Activated T-cell treated with anti-CD3 and anti-CD28 coated beads for 4 hours (primary cell): ENCODE data around the gene DAW1.
"Not testable (repeated sequence)": the region's sequence is repeated elsewhere in the genome, so short reads cannot be mapped to it uniquely, and the experiment has no call there.

Experiments
- DNase-seq: peaks from one replicate; pipeline ENCODE4 v3.0.0-alpha.2; 2020

The DAW1 gene

DNA sequence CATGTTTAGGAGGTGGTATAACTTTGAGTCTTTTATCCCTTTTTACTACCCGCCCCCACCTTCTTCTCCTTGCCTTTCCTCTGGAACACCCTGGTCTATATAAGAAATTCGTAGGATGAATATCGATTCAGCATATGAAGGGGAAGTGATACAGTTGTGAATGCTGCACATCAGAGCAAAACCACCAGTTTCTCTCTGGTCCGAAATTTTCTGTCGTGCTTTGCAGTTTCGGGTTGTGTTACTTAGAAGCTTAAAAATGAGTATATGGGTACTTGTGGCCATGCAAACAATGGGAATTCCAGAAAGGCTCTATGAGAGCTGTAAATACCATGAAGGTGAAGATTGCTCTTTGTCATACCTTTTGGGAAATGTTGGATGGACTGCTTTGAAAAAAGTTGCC is 60.6 kb downstream of the DAW1 start:
- no peak for DNase-seq

GRCh38 chr2:227932403-227932802 is 61.0 kb downstream of the DAW1 start:
- DNase-seq = no peak

DNA sequence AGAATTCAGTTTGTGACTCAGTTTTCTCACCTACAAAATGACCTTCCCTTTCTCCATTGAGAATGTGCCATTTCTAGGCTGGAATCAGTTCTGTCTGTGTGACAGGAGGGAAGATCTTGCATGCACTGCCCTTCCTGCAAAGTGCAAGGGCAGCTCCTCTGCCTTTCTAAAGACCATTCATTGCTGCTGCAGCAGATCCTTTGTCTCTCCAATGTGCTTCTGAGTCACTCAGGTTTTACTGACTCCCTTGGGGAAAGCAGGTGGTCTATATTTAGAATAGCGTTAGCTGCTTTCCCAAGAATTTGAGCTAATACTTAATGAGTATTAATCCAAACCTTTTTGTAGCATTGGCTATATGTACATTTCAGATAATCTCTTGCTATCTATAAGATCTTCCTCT is 62.5 kb downstream of the DAW1 start:
- no peak for DNase-seq

DNA sequence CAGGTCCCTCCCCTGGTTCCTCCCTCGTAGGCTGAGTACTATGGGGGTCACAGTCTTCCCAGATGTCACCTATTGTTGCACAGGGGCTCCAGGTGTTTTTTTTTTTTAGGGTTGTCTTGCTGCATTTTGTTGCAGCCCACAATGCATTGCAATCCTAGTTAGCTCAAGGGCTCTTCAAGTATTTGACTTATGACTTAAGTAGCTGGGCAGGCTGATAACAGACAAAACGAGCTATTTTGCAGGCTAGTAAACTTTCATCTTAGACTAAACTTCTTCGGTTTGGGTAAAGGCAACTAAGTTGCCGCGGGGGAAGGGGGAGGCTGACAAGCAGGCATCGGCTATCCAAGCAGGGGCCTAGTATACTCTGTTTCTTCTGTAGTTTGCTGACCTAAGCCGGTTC is 64.8 kb downstream of the DAW1 start:
- not testable (repeated sequence) for DNase-seq

GRCh38 chr2:227939271-227940027 is 68.0 kb downstream of the DAW1 start:
- no peak for DNase-seq

- no peak for DNase-seq
These were observed 70.6 kb downstream of the DAW1 start for GRCh38 chr2:227942021-227942420.

- no peak for DNase-seq
These were observed 71.5 kb downstream of the DAW1 start for GRCh38 chr2:227942965-227943364.

DNA sequence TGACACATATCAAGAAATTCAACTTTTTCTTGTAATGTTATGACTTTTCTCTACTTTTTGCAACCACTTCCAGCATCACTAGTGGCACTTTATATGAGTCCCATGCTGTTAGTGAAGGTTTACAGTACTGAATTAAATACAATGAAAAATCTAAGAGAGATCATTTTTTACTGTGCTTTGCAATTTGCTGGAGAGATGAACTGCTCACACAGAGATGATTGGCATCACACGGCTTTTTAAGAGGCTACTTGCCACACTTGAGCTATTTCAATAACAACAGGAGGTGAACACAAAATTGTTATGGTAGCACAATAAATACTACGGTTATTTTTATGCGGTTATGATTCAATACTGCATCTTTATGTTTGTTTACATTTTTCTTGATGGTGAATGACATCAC is 88.9 kb downstream of the DAW1 start:
- no peak for DNase-seq

GRCh38 chr2:227971619-227972230 is 100.3 kb downstream of the DAW1 start:
- no peak for DNase-seq

DNA sequence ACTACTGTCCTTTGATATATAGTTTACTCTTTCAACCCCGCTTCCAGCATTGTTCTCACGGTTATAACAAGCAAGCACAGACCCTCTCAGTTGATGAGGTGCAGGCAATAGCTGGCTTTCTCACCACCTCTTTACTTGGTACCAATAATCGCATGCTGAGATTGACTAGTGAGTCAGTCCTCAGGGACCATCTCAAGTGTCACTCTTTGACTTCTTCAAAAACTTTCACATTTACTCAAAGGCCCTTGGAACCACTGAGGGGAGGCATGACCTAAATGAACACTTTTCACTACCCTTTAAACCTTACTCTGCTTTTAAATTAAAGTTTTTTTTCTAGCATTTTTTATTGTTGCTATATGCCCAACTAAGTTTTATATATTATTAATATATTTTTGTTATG is 101.8 kb downstream of the DAW1 start:
- no peak for DNase-seq
